B cell (primary cell): Measurements from ENCODE around the gene SNRK. TPM values are rescaled to one million over a fixed set of nuclear protein-coding genes. Genes with fewer than 3 reads are reported as not detected.

Experiments
- ATAC-seq: fragments of 200-7000 bp; cut with Tn5 transposase; one replicate; pipeline ENCODE4 v1.10.0; 2021; ENCODE audit warnings: low read depth, mild to moderate bottlenecking, moderate number of reproducible peaks, moderate library complexity
- CTCF ChIA-PET: fragments of 350-600 bp; sonication (Branson Sonifier 250); formaldehyde crosslinking; loops from one replicate; lab custom pipeline; 2021; ENCODE audit warnings: antibody characterized with exemption, inconsistent platforms; lab: Charles Lee
- POLR2A ChIA-PET: fragments of 350-600 bp; sonication (Branson Sonifier 250); formaldehyde crosslinking; loops from one replicate; lab custom pipeline; 2021; ENCODE audit warnings: antibody characterized with exemption; lab: Charles Lee
- DNase-seq: peaks from one replicate; pipeline ENCODE4 v3.0.0; 2013
- H2AFZ ChIP-seq: 2 replicates; pipeline ENCODE4 v1.6.1; 2012; ENCODE audit warnings: mild to moderate bottlenecking, low read depth, low read length; ENCODE audit not compliant: insufficient read depth, poor library complexity, severe bottlenecking
- H3K27ac ChIP-seq, 2 donors: 1 replicate in 1 of 2; 2 replicates in 1 of 2; pipeline ENCODE4 v1.5.1; 2012 to 2013; ENCODE audit warnings: low read length in 2 of 2, mild to moderate bottlenecking in 2 of 2, moderate library complexity in 1 of 2
- H3K27me3 ChIP-seq, 4 experiments: fragments of 200-600 bp in 1 of 4; sonication (generic) in 1 of 4; replicated peaks in 1 of 4; 1 replicate in 2 of 4; 2 replicates in 2 of 4; pipeline versions ENCODE4 v1.6.1 to v1.7.0; 2013 to 2016; ENCODE audit warnings: low read length in 3 of 4, mild to moderate bottlenecking in 2 of 4, mixed read lengths in 1 of 4, moderate library complexity in 1 of 4; ENCODE audit not compliant: insufficient read depth in 4 of 4, control insufficient read depth in 3 of 4; ENCODE audit errors: control extremely low read depth in 1 of 4
- H3K36me3 ChIP-seq, 2 experiments: replicated peaks in 1 of 2; 1 replicate in 1 of 2; 2 replicates in 1 of 2; pipeline versions ENCODE4 v1.6.1 to v1.7.1; 2013; ENCODE audit warnings: low read length in 1 of 2; ENCODE audit not compliant: insufficient read depth in 2 of 2, control insufficient read depth in 1 of 2; ENCODE audit errors: control extremely low read depth in 1 of 2, extremely low read depth in 1 of 2
- H3K4me1 ChIP-seq, 2 donors: fragments of 200-600 bp in 1 of 2; sonication (generic) in 1 of 2; 1 replicate in 1 of 2; 2 replicates in 1 of 2; pipeline versions ENCODE4 v1.5.1 to v1.6.1; 2013 to 2017; ENCODE audit warnings: low read length in 2 of 2; ENCODE audit not compliant: control insufficient read depth in 2 of 2, insufficient read depth in 2 of 2
- H3K4me2 ChIP-seq: replicated peaks from 2 replicates; pipeline ENCODE3; 2012; ENCODE audit warnings: mild to moderate bottlenecking, low read depth, low read length; ENCODE audit not compliant: poor library complexity, severe bottlenecking
- H3K4me3 ChIP-seq, 5 experiments: fragments of 200-600 bp in 1 of 5; sonication (generic) in 1 of 5; 1 replicate in 3 of 5; 2 replicates in 2 of 5; pipeline versions ENCODE4 v1.5.1 to v1.7.0; 2011 to 2016; ENCODE audit warnings: low read length in 4 of 5, mild to moderate bottlenecking in 4 of 5, low read depth in 2 of 5, control low read depth in 1 of 5, moderate library complexity in 1 of 5; ENCODE audit not compliant: insufficient read depth in 1 of 5; ENCODE audit errors: control extremely low read depth in 1 of 5, extremely low read depth in 1 of 5
- H3K79me2 ChIP-seq: fragments of 200-600 bp; sonication (generic); one replicate; pipeline ENCODE4 v1.6.0; 2016; ENCODE audit warnings: low read length; ENCODE audit not compliant: control insufficient read depth, insufficient read depth
- H3K9ac ChIP-seq: fragments of 200-600 bp; sonication (generic); 2 replicates; pipeline ENCODE4 v1.6.1; 2017; ENCODE audit warnings: mild to moderate bottlenecking, low read length, moderate library complexity
- H3K9me3 ChIP-seq, 3 donors: one replicate each; pipeline versions ENCODE4 v1.6.1 to v1.7.1; 2013; ENCODE audit warnings: low read length in 2 of 3; ENCODE audit not compliant: control insufficient read depth in 2 of 3, insufficient read depth in 1 of 3; ENCODE audit errors: control extremely low read depth in 1 of 3
- H4K20me1 ChIP-seq: 2 replicates; pipeline ENCODE4 v1.6.0; 2012; ENCODE audit warnings: mild to moderate bottlenecking, low read length; ENCODE audit not compliant: insufficient read depth, control insufficient read depth, poor library complexity, severe bottlenecking
- H3K27ac Mint-ChIP-seq: one replicate; pipeline ENCODE4 v1.8.0; 2021; ENCODE audit warnings: mixed read lengths
- H3K27me3 Mint-ChIP-seq: one replicate; pipeline ENCODE4 v1.8.0; 2021; ENCODE audit warnings: mixed read lengths
- H3K4me1 Mint-ChIP-seq: one replicate; pipeline ENCODE4 v1.8.0; 2021; ENCODE audit warnings: mixed read lengths
- H3K4me3 Mint-ChIP-seq: one replicate; pipeline ENCODE4 v1.8.0; 2021; ENCODE audit warnings: mixed read lengths
- H3K9me3 Mint-ChIP-seq: one replicate; pipeline ENCODE4 v1.8.0; 2022; ENCODE audit warnings: mixed read lengths; ENCODE audit not compliant: insufficient read depth
- EZH2 ChIP-seq: IDR thresholded peaks from 2 replicates; pipeline ENCODE4 v1.6.1; 2012; ENCODE audit warnings: borderline replicate concordance, low read depth, mild to moderate bottlenecking, moderate library complexity, low read length; ENCODE audit not compliant: insufficient read depth, poor library complexity, severe bottlenecking
- WGBS: methylation state at CpG from one replicate; pipeline ENCODE4 v1.1.5; 2013; ENCODE audit warnings: missing lambda C conversion rate; ENCODE audit not compliant: insufficient coverage; 5-methylcytosine and 5-hydroxymethylcytosine counted together
- intact Hi-C: fragments of 100-400 bp; cut with micrococcal nuclease; formaldehyde crosslinking; loops from one replicate; pipeline ENCODE4 v1.10.0; 2022
- polyA plus RNA-seq: library from polyadenylated mRNA; depleted of rRNA; stranded (reverse); fragments of >200 nt; gene quantifications from 2 replicates; pipeline ENCODE4 v1.2.3, GENCODE V29; 2012
- total RNA-seq, 2 donors: library from RNA; stranded (reverse); fragments of 120-200 nt in 1 of 2; gene quantifications; 1 replicate in 1 of 2; 2 replicates in 1 of 2; pipeline versions ENCODE4 v1.2.3 to v1.2.4, GENCODE V29; 2013 to 2022
- TF ChIP-seq, protein P1 (sequence below): fragments of 200-600 bp; IDR thresholded peaks from one replicate; pipeline ENCODE4 v1.8.0; 2022; ENCODE audit warnings: antibody characterized with exemption, mild to moderate bottlenecking

Gene SNRK
- total and polyA plus RNA-seq, 2 donors (not counting 1 experiment from before 2014, with no cell fraction given) = 17.8 to 46.7 TPM

DNA sequence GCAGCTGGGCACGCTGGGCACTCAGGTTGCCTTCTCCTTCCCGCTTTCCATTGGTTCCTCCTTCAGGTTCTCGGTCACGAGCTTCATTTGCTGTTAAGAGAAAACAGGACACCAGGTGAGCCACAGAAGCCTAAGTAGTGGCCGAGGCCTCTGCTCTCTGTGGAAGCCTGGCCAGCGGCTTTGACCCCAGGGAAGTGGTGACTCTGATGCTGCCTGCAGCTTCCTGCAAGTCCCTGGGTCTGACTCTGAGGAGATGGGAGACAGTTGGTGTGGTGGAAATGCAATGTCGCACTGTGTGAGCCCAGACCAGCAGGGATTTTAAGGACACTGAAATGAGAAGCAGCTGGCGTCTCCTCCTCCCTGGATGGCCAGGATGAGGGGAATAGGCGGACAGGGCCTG is 80.5 kb downstream of the SNRK start:
- H3K27me3 ChIP-seq = no peaks in the 10 kb centered on the region
- ATAC-seq = no peak
- ChIA-PET CTCF (interaction anchor here (1.0 kb wide), 1 partner anchor 144 kb away, joined by 3 read pairs; no protein-coding TSS in a partner anchor), POLR2A (no interaction called here)
- H3K4me1 ChIP-seq = no peaks in the 10 kb centered on the region
- no peaks in the 10 kb centered on the region for H3K4me1 Mint-ChIP-seq
- no peaks in the 10 kb centered on the region for H3K9me3 Mint-ChIP-seq
- DNase-seq = no peak
- H3K9ac ChIP-seq = no peak overlapping the region
- H3K27ac ChIP-seq = no peak overlapping the region
- TF ChIP-seq, protein P1, sequence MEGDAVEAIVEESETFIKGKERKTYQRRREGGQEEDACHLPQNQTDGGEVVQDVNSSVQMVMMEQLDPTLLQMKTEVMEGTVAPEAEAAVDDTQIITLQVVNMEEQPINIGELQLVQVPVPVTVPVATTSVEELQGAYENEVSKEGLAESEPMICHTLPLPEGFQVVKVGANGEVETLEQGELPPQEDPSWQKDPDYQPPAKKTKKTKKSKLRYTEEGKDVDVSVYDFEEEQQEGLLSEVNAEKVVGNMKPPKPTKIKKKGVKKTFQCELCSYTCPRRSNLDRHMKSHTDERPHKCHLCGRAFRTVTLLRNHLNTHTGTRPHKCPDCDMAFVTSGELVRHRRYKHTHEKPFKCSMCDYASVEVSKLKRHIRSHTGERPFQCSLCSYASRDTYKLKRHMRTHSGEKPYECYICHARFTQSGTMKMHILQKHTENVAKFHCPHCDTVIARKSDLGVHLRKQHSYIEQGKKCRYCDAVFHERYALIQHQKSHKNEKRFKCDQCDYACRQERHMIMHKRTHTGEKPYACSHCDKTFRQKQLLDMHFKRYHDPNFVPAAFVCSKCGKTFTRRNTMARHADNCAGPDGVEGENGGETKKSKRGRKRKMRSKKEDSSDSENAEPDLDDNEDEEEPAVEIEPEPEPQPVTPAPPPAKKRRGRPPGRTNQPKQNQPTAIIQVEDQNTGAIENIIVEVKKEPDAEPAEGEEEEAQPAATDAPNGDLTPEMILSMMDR = no peak
- no peak for TF ChIP-seq EZH2
- H3K36me3 ChIP-seq = no peaks in the 10 kb centered on the region
- H2AFZ ChIP-seq = no peak overlapping the region
- no peaks in the 10 kb centered on the region for H3K79me2 ChIP-seq
- WGBS = 96% methylated on average over 8 of the region's 9 CpGs
- no peak overlapping the region for H3K4me3 ChIP-seq
- no peak overlapping the region for H3K4me3 Mint-ChIP-seq
- intact Hi-C loops = no loop called here
- no peaks in the 10 kb centered on the region for H3K27me3 Mint-ChIP-seq
- no peaks in the 10 kb centered on the region for H4K20me1 ChIP-seq
- H3K27ac Mint-ChIP-seq = no peak overlapping the region
- no peak overlapping the region for H3K4me2 ChIP-seq
- H3K9me3 ChIP-seq = peaks cover 0 to 4% (median 0%) of the 10 kb centered on the region in 3 donors

DNA sequence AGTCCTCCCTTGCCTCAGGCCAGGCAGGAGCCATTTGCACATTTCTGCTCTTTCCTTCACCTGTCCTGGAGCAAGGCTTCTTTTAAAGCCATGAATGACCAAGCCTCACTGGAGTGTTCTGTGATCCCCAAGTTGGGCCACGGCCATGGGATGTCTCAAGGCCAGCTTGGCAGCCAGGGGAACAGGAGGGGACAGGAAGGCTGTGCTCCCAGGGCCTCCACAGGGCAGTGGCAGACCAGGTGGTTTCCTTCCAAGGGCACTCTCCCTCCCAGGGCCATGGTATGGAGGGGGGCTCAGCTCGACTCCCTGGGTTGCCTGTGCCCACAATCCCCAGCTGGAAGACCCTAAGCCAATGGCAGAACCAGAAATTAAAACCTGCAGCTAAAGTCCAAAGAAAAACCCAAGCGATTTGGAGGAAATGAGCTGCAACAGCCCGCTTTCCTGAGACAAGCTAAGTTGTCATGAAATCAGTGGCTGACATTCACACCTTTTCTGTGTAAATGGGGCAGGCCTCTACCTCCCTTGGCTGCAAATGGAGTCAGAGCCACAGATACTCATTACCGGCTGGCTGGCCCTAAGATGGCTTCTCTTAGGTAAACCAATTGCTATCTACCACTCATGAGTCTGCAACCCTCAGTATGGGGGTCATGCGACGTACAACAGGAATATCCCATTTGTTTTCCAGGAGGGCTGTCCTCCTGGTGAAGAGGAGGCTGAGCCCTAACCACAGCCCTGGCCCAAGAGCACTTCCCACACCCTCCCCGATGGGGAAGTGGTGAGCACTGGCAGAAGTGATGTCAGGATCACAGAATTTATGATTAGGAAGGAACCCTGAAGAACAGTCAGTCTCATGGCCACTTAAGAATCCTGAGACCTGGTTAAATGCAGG is 83.3 kb downstream of the SNRK start:
- Histone ChIP-seq H3K4me3 (no peak overlapping the region), H3K9me3 (no peaks in the 10 kb centered on the region), H3K79me2 (no peaks in the 10 kb centered on the region), H3K27me3 (no peaks in the 10 kb centered on the region), H3K36me3 (no peaks in the 10 kb centered on the region), H3K27ac (no peak overlapping the region), H4K20me1 (no peaks in the 10 kb centered on the region), H3K9ac (no peak overlapping the region), H3K4me1 (no peaks in the 10 kb centered on the region), H3K4me2 (no peak overlapping the region), H2AFZ (no peak overlapping the region)
- no peak for DNase-seq
- Mint-ChIP-seq H3K9me3 (no peaks in the 10 kb centered on the region), H3K27ac (no peak overlapping the region), H3K4me3 (no peak overlapping the region), H3K27me3 (no peaks in the 10 kb centered on the region), H3K4me1 (no peaks in the 10 kb centered on the region)
- no peak for ATAC-seq
- CTCF ChIA-PET = interaction anchor here (0.9 kb wide), 1 partner anchor 9 kb away, joined by 4 read pairs; no protein-coding TSS in a partner anchor
- TF ChIP-seq, protein P1 = no peak
- TF ChIP-seq EZH2 = no peak
- POLR2A ChIA-PET = no interaction called here
- 76% methylated on average over 7 of the region's 8 CpGs for WGBS
- intact Hi-C loops = no loop called here
